GM12875 (cell line): ENCODE data around the gene PRDM11.

ENCODE experiments used
- H3K4me3 ChIP-seq: one replicate; pipeline ENCODE4 v1.5.1; 2011; ENCODE audit warnings: low read depth, low read length, control low read depth
- TF ChIP-seq, protein P1 (sequence below): IDR thresholded peaks from 2 replicates; pipeline ENCODE4 v1.5.1; 2011; ENCODE audit warnings: low read depth, mild to moderate bottlenecking, control low read depth, inconsistent platforms, low read length, moderate library complexity, borderline replicate concordance; ENCODE audit not compliant: insufficient read depth

PRDM11 gene

DNA sequence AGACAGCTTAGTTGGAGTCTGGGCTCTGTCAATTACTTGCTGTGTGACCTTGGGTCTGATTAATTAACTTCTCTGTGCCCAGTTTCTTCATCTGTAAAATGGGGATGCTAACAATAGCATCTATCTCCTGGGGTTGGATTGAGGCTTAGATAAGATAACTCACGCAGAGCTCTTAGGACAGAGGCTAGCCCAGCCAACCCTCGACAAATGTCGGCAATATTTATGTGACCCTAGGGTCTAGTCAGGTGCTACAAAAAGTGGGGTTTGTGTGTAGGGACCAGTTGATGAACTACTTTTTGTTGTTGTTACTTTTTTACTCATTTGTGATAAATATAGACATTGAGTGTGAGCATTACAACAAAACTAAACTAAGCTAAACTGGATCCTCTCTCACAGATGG is 117.3 kb downstream of the PRDM11 start:
- H3K4me3 ChIP-seq: no peak overlapping the region
- TF ChIP-seq, protein P1, sequence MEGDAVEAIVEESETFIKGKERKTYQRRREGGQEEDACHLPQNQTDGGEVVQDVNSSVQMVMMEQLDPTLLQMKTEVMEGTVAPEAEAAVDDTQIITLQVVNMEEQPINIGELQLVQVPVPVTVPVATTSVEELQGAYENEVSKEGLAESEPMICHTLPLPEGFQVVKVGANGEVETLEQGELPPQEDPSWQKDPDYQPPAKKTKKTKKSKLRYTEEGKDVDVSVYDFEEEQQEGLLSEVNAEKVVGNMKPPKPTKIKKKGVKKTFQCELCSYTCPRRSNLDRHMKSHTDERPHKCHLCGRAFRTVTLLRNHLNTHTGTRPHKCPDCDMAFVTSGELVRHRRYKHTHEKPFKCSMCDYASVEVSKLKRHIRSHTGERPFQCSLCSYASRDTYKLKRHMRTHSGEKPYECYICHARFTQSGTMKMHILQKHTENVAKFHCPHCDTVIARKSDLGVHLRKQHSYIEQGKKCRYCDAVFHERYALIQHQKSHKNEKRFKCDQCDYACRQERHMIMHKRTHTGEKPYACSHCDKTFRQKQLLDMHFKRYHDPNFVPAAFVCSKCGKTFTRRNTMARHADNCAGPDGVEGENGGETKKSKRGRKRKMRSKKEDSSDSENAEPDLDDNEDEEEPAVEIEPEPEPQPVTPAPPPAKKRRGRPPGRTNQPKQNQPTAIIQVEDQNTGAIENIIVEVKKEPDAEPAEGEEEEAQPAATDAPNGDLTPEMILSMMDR: no peak

DNA sequence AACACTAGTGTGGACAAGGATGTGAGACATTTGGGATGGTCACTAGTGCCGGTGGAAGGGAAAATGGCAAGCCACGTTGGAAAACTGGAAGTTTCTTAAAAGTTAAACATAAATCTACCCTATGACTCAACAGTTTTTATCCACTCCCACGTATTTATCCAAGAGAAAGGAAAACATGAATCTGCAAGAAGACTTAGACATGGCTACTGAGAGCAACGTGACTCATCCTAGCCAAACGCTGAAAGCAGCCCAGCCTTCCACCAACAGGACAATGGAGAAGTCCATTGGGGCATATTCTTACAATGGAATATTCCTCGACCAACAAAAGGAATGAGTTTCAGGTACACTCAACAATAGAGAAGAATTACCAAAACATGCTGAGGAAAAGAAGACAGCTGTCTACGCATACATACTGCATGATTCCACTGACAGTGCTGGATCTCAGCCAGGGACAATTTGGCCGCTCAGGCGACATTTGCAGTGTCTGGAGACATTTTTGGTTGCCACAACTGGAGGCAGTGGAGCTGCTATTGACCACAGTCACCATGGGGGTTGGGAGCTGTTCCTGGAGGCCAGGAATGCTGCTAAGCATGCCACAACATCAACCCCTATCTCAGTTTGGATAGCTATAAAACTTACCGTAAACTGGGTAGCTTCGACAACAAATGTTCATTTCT is 118.5 kb downstream of the PRDM11 start:
- TF ChIP-seq, protein P1: no peak
- no peak overlapping the region for H3K4me3 ChIP-seq

DNA sequence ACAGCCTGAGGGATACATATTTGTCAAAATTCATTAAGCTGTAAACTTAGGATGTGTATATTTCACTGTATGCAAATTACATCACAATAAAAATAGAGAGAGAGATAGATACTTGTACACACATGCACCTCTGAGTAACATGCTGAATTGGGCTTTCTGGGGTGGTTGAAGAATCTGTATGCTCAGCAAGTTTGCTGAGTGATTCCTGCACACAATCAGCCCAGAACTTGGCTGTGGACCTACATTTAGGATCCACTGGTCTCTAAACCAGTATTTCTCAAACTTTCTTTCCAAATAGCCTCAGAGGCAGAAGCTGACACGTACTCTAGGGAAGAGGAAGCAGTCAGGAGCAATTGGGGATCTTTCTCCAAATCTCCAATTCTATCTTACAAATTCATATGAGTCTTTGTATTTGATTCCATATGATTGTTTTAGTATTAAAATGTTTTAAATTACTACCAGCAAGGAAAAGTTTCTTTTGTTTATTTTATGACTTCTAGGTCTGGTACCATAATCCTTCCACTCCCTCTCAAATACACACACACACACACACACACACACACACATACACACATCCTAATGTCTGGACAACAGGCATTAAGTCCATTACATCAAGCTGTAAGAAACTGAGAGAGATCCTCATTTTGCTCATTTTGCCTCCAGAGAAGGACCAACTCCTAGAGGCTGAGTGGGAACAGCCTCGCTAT is 119.7 kb downstream of the PRDM11 start:
- TF ChIP-seq, protein P1: no peak
- no peak overlapping the region for H3K4me3 ChIP-seq

- TF ChIP-seq, protein P1: no peak
- no peak overlapping the region for H3K4me3 ChIP-seq
These were observed 120.2 kb downstream of the PRDM11 start for GRCh38 chr11:45266676-45267020.

- TF ChIP-seq, protein P1: peak; percentile 55; the same call in 1 of the 2 replicates
- no peak overlapping the region for H3K4me3 ChIP-seq
These were observed 120.6 kb downstream of the PRDM11 start for GRCh38 chr11:45267052-45267451.

DNA sequence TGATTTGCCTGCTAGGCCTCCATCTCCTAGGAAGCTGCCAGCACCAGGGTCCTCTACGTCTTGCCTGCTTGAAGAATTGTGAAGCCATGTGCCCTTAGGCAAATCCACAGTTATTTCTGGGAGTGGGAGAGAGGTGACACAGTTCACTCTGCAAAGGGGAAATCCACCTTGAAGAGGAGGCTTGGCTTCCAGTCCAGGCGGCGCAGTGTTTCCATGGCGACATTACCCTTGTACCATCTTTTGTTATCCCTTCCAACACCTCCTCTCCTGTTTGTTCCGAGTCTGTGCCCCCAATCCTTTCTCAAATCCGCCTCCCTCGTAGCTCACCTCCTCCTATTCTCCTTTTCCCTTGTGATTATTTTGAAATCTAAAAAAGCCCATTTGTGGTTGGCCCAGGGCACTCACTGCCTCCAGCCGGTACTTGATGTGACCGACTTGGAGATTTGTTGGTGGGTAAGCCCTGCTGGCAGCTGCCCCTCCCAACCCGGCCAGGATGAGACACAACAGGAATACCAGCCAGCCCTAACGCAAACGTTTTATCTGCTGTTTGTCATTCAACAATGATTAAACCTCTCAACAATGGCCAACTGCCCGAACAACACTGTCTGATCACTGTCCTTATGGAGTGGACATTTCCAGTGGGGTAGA is 121.3 kb downstream of the PRDM11 start:
- H3K4me3 ChIP-seq: no peak overlapping the region
- TF ChIP-seq, protein P1: no peak
